ENCODE measurements around the gene MB. TPM values are rescaled to one million over a fixed set of nuclear protein-coding genes. Genes with fewer than 3 reads are reported as not detected.

The MB gene
- total RNA-seq, 1 donor from 2014 or later = not detected

DNA sequence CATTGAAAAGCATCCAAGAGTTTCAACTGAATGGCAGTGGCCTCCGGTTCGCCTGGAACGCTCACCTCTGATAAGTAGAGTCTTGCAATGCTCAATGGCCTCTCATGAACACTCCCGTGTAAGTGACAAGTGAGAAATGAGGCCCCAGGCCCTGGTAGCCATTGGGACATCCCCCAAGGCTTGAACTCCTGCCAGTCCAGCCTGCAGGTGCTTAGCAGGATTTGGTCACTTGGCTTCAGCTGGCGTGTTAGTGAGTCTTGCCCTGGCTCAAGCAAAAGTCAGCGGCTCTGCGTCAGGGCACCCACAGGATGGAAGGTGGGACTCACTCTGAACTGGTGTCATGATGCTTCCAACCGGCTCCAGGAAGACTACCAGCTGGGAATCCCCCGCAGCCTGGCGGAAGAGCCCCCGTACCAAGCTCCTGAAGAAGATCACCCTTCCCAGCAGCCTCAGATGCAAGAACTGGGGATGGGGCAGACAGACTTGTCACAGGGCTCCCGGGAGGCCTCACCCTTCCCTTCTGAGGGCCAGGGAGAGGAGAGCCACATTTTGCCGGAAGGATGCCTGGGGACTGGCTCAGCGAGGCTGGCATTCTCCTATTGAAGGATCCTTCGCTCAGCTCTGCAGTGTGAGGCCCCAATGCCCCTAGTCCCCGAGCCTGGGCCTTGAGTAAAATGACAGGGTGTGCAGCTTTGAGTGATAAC lies 19.3 kb downstream of the MB start:
- DNase-seq (ENCODE audit: low read depth, low spot score) = no peak

GRCh38 chr22:35596821-35597220 lies 20.3 kb downstream of the MB start:
- DNase-seq (ENCODE audit: low read depth, low spot score) = no peak

- DNase-seq (ENCODE audit: low read depth, low spot score) = no peak
Measured at GRCh38 chr22:35594686-35595085, 22.4 kb downstream of the MB start.

- DNase-seq (ENCODE audit: low read depth, low spot score) = no peak
Measured at GRCh38 chr22:35593891-35594470, 23.1 kb downstream of the MB start.

- no peak for DNase-seq (ENCODE audit: low read depth, low spot score)
Measured at GRCh38 chr22:35593071-35593890, 23.8 kb downstream of the MB start.

GRCh38 chr22:35592418-35592967 lies 24.6 kb downstream of the MB start:
- no peak for DNase-seq (ENCODE audit: low read depth, low spot score)

- DNase-seq (ENCODE audit: low read depth, low spot score) = no peak
Measured at GRCh38 chr22:35591714-35592417, 25.3 kb downstream of the MB start.

DNA sequence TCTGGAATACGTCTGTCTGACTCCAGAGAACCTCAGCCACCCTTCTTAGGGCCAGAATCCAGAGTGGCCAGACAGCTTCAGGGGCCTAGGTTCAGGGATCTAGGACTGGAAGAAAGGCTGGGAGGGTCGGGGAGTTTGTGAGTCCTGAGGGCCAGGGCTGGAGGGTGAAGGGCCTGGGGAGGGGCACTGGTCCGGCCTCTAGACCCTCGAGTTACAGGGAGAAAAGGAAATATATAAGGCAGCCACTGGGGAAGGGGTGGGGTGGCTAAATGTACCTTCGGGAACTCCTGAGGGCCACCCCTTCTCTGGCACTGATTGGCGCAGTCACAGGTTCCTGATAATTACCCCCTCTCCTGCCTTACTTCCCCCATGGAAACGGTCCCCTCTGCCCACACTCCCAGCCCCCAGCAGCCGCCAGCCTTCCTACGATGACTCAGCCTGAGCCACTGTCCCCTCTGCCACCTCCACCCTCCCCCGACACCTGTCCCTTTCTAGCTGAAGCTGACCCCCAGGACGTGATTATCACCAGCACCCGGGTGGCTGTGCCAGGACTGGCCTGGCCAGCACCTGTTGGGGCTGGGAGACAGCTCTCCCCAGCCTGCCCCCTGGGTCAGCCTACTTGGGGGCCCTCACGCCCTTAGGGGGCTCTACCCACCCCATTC lies 26.4 kb downstream of the MB start:
- DNase-seq (ENCODE audit: low read depth, low spot score) = no peak

- no peak for DNase-seq (ENCODE audit: low read depth, low spot score)
Measured at GRCh38 chr22:35589756-35590093, 27.4 kb downstream of the MB start.

- no peak for DNase-seq (ENCODE audit: low read depth, low spot score)
Measured at GRCh38 chr22:35589071-35589755, 27.9 kb downstream of the MB start.

GRCh38 chr22:35587896-35588295 lies 29.2 kb downstream of the MB start:
- no peak for DNase-seq (ENCODE audit: low read depth, low spot score)

- no peak for DNase-seq (ENCODE audit: low read depth, low spot score)
Measured at GRCh38 chr22:35587447-35587870, 29.7 kb downstream of the MB start.

DNA sequence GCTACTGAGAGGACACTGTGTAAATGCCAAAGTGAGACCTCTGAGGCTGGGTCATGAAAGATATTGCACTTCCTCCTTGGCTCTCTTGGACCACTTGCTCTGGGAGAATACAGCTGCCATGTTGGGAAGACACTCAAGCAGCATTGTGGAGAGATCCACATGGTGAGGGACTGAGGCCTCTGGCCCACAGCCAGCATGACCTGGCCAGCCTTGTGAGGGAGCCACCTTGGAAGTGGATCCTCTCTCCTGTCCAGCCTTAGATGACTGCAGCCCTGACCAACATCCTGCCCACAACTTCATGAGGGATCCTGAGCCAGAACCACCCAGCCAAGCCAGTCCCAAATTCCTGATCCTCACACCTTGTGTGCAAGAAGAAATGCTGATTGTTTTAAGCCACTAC lies 30.4 kb downstream of the MB start:
- no peak for DNase-seq (ENCODE audit: low read depth, low spot score)

GRCh38 chr22:35582861-35583670 lies 34.1 kb downstream of the MB start:
- peak; percentile 22 for DNase-seq (ENCODE audit: low read depth, low spot score)

GRCh38 chr22:35582218-35582860 lies 34.8 kb downstream of the MB start:
- DNase-seq (ENCODE audit: low read depth, low spot score) = no peak

- DNase-seq (ENCODE audit: low read depth, low spot score) = no peak
Measured at GRCh38 chr22:35581023-35581413, 36.1 kb downstream of the MB start.

- no peak for DNase-seq (ENCODE audit: low read depth, low spot score)
Measured at GRCh38 chr22:35580351-35581022, 36.6 kb downstream of the MB start.

DNA sequence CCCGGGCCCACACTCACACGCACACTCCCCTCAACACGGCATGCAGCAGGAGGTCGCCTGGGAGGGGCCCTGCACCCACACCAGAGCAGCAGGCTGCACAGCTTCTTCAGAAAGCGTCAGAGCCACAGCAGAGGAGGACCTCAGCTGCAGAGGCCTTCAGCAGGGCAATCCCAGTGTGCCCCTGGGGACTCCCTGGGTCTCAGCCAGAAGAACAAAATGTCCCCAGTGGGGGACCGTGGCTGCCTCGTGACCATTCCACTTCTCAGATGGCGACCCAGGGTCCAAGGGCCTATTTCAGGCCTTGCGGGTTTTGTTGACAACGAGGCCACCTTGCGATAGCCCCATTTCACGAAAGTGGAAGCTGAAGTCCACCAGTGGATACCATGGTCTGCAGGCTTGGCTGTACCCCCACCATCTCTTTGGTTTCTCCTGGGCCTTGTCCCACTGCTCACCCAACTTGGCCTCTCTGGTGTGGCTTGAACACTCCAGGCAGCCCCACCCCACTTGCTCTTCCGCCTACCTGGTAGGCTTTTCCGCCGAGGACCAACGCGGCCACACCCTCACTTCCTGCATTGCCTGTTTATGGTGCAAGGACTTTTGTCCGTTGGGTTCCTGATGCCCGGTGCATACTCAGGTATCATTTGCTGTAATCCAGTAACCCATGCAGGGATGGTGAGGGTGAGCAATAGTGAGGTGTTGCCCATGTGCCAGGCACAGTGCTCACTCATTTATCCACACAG lies 38.1 kb downstream of the MB start:
- DNase-seq (ENCODE audit: low read depth, low spot score) = no peak

Data from pulmonary artery endothelial cell (primary cell).